Right ventricle myocardium inferior (tissue), 1 donor: Measurements from ENCODE around the gene DNAJC13. TPM values are rescaled to one million over a fixed set of nuclear protein-coding genes. Genes with fewer than 3 reads are reported as not detected.

Experiments used
- ATAC-seq: fragments of 200-7000 bp; cut with Tn5 transposase; one replicate; pipeline ENCODE4 v1.9.1; 2020; ENCODE audit warnings: mild to moderate bottlenecking, moderate library complexity
- DNase-seq: peaks from one replicate; pipeline ENCODE4 v3.0.0; 2021; ENCODE audit errors: missing footprints
- intact Hi-C: fragments of 100-400 bp; cut with DNase I; formaldehyde crosslinking; loops from one replicate; pipeline ENCODE4 v1.11.0; 2022
- total RNA-seq: library from RNA; stranded (reverse); fragmentation: NEBNext Ultra II Directional; extraction: Animal tissue kit (Norgen Biotek cat#: 25700); gene quantifications from one replicate; pipeline ENCODE4 v1.2.1, GENCODE V29; 2021
- donor health status: DM: no; HTN: yes; CAD: no; lungs with severe emphysema.

Gene DNAJC13
- total RNA-seq, 1 donor from 2014 or later: 28.1 TPM

- intact Hi-C loops: no loop called here
- DNase-seq: peak; percentile 86
- ATAC-seq: peak; percentile 93
These were observed 139.3 kb downstream of the DNAJC13 start for GRCh38 chr3:132556508-132557159.

- intact Hi-C loops: no loop called here
- ATAC-seq: no peak
- DNase-seq: no peak
These were observed 143.7 kb downstream of the DNAJC13 start for GRCh38 chr3:132561003-132561402.

- DNase-seq: no peak
- intact Hi-C loops: no loop called here
- ATAC-seq: no peak
These were observed 146.2 kb downstream of the DNAJC13 start for GRCh38 chr3:132563420-132564069.

GRCh38 chr3:132564070-132564465 lies 146.8 kb downstream of the DNAJC13 start:
- DNase-seq (no peak), ATAC-seq (no peak)
- intact Hi-C loops: no loop called here

- ATAC-seq (no peak), DNase-seq (no peak)
- intact Hi-C loops: no loop called here
These were observed 151.1 kb downstream of the DNAJC13 start for GRCh38 chr3:132568422-132568821.

- ATAC-seq (no peak), DNase-seq (no peak)
- intact Hi-C loops: no loop called here
These were observed 151.9 kb downstream of the DNAJC13 start for GRCh38 chr3:132569153-132569552.

GRCh38 chr3:132569580-132569979 lies 152.3 kb downstream of the DNAJC13 start:
- DNase-seq (no peak), ATAC-seq (peak; percentile 8)
- intact Hi-C loops: no loop called here

GRCh38 chr3:132570016-132570415 lies 152.7 kb downstream of the DNAJC13 start:
- no peak for ATAC-seq
- intact Hi-C loops: no loop called here
- DNase-seq: no peak

- ATAC-seq: peak; percentile 66
- DNase-seq: no peak
- intact Hi-C loops: no loop called here
These were observed 156.5 kb downstream of the DNAJC13 start for GRCh38 chr3:132573797-132574211.

- intact Hi-C loops: no loop called here
- ATAC-seq (no peak), DNase-seq (no peak)
These were observed 170.1 kb downstream of the DNAJC13 start for GRCh38 chr3:132587401-132587800.

Other genes starting within 250 kb of the DNAJC13 start
- 2.0 TPM for gene ACP3, start 100.1 kb upstream of the DNAJC13 start, total RNA-seq
- gene ACKR4, start 179.8 kb downstream of the DNAJC13 start, total RNA-seq: 2.8 TPM
- 14.5 TPM for gene ACAD11, start 242.3 kb downstream of the DNAJC13 start, total RNA-seq
- gene UBA5, start 242.8 kb downstream of the DNAJC13 start, total RNA-seq: 36.0 TPM